Stimulated activated CD4-positive, alpha-beta T cell treated with anti-CD3 and anti-CD28 coated beads, Interleukin-1b, Interleukin-23, amount 100 ng/mL, for 48 hours (primary cell): ENCODE measurements around the gene GCSH.

Source experiments
- DNase-seq: peaks from one replicate; pipeline ENCODE4 v3.0.0-alpha.2; 2020

GCSH gene

DNA sequence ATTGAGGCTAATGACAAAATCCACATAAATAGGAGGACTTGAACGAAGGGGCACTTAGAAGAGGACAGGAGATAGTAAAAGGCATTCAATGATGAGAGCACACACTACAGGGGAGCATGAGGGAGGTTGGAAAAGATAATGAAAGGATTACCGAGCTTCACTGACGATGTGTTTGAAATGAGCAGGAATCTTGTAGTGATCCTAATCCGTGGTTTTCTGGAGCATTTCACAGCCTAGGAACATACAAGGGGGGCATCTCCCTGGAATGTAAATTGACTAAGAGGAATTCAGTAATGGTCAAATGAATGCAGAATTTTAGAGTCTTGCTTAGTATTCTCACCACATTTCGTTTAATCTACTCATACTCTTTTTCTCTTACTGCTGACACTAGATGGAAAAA lies 55.4 kb downstream of the GCSH start:
- no peak for DNase-seq

DNA sequence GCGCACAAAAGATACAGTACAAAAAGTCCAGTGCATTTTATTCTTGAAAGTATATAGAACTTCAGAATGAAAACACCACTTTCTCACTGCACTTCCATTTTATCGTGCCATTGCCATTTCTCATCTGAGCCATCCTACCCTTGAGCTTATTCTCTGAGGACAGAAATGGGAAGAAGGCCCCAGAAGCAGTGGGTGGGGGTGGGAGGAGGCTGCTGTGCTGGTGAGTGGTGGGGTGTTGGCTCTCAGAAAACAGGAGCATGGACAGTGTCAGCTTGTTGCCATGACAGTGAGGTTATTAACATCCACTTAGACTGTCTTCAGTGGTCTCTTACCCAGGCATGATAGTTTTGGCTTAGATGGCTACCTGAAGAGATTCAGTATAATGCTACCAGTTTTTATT lies 56.1 kb downstream of the GCSH start:
- no peak for DNase-seq

DNA sequence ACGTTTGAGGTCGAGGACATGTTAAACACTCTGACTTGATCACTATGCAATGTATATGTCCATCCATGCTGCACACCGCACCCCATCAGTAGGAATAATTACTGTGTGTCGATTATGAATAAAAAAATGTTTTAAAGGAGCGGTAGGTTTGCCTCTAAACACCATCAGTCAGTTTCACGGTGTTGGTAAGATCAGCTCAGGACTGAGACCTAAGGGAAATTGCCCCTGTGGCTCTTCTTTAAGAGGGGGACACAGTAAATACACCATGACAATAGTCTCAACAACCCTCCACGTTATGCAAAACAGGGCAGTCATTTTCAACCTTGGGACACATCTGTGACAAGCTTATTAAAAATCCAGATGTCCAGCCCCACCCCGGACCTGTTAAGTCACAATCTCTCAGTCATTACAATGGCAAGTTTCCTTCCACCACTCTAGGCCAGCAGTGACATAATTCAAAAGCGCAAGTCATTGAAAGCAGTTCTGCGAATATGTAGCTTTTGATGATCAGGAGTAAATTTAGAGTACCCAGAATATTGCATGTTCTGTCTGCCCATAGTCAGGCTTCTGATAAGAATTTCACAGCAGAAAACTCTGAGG lies 59.3 kb downstream of the GCSH start:
- no peak for DNase-seq

DNA sequence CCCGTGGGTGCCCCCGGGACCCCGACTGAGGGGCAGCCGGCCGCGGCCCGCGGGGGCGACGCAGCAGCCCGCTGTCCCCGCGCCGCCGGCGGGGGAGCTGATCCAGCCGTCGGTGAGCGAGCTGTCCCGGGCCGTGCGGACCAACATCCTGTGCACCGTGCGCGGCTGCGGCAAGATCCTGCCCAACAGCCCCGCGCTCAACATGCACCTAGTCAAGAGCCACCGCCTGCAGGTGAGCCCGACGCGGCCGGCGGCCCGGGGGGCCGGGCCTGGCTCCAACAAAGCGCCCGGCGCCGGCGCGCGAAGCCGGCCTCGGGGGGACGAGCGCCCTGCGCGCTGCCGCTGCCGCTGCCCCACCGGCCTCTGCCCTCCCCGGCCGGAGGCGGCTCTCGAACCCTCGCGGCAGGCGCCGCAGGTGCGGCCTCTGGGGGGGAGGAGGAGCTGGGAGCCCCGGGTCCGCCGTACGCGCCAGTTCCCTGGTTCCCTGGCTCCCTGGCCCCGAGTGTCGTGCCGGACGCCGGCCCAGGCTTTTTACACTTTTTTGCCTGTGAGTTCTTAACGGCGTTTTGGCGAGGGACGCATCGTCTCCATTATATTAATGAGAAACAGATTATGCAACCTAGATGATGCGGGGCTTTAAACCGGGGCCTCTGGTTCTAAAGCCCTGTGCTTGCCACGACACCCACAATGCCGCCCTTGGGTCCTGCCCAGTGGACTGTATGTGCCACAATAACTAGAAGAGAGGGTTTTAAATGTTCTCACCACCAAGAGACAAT lies 60.0 kb downstream of the GCSH start:
- DNase-seq: peak; percentile 26

DNA sequence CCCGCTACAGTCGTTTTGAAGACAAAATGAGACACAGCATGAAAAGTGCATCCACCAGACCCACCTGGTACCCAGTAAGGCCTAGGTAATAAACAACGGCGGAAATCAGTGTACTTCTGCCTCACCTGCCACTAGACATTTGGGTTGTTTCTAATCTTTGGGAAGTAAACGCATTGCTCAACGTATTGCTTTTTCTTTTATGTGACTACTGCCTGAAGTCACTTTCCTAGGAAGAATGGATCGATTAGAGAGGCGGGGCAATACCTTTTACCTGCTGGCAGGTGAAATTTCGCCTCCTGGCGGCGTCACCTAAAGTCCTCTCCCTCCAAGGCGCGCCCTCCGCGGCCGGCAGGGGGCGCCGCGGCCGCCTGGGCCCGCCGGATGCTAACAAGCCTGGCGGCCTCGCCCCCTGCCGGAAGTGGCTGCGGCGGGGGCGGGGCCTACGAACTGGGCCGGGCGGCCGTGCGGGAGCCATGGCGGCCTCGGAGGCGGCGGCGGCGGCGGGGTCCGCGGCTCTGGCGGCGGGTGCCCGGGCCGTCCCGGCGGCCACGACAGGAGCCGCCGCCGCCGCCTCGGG lies 60.7 kb downstream of the GCSH start, which contains the start of gene ATMIN:
ATMIN (plus strand) TSS at position 445 of the 577 bp plus-strand sequence; CDS start at position 474, 29 bp downstream.
- DNase-seq: peak; percentile 82
